Muscle layer of colon (tissue), 2 donors: ENCODE measurements around the gene FRMD4A.
"Not testable (repeated sequence)": the region's sequence is repeated elsewhere in the genome, so short reads cannot be mapped to it uniquely, and the experiment has no call there.

ENCODE experiments used
- H3K27ac ChIP-seq: one replicate; pipeline ENCODE4 v1.7.0; 2013; ENCODE audit warnings: low read depth, mild to moderate bottlenecking, low read length, moderate library complexity
- H3K27me3 ChIP-seq, 2 donors: one replicate each; pipeline ENCODE4 v1.7.0; 2013; ENCODE audit warnings: low read length in 2 of 2, mild to moderate bottlenecking in 2 of 2; ENCODE audit not compliant: insufficient read depth in 2 of 2, control insufficient read depth in 1 of 2
- H3K36me3 ChIP-seq: one replicate; pipeline ENCODE4 v1.7.0; 2013; ENCODE audit warnings: mild to moderate bottlenecking, low read length; ENCODE audit not compliant: insufficient read depth
- H3K4me1 ChIP-seq: one replicate; pipeline ENCODE4 v1.7.0; 2013; ENCODE audit warnings: mild to moderate bottlenecking, low read length; ENCODE audit not compliant: insufficient read depth
- H3K4me3 ChIP-seq, 2 donors: one replicate each; pipeline ENCODE4 v1.7.0; 2013; ENCODE audit warnings: low read length in 2 of 2, low read depth in 1 of 2, mild to moderate bottlenecking in 1 of 2, moderate library complexity in 1 of 2
- H3K9ac ChIP-seq: one replicate; pipeline ENCODE4 v1.7.0; 2013; ENCODE audit warnings: low read length
- H3K9me3 ChIP-seq: one replicate; pipeline ENCODE4 v1.7.0; 2013; ENCODE audit warnings: mild to moderate bottlenecking, low read length
- donor health status: abdominal sarcoma.
- donor health status: Adenocarcinoma of cecum.

The FRMD4A gene

DNA sequence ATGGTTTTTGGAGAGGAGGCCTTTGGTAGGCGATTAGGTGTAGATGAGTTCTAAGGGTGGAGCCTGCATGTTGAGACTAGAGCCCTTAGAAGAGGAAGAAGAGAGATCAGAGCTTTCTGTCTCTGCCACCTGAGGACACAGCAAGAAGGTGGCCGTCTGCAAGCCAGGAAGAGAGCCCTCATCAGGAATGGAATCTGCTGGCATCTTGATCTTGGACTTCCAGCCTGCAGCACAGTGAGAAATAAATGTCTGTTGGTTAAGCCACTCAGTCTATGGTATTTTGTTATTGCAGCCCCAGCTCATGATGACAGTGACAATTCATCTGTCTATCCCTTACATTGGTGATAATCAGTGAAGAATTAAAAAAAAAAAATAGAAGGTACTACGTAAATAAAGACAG, 408.8 kb downstream of the FRMD4A start:
- no peaks in the 10 kb centered on the region for H3K27me3 ChIP-seq
- no peaks in the 10 kb centered on the region for H3K9me3 ChIP-seq
- no peak overlapping the region for H3K4me3 ChIP-seq
- no peak overlapping the region for H3K9ac ChIP-seq
- H3K36me3 ChIP-seq: no peaks in the 10 kb centered on the region
- no peak overlapping the region for H3K27ac ChIP-seq
- H3K4me1 ChIP-seq: no peaks in the 10 kb centered on the region

DNA sequence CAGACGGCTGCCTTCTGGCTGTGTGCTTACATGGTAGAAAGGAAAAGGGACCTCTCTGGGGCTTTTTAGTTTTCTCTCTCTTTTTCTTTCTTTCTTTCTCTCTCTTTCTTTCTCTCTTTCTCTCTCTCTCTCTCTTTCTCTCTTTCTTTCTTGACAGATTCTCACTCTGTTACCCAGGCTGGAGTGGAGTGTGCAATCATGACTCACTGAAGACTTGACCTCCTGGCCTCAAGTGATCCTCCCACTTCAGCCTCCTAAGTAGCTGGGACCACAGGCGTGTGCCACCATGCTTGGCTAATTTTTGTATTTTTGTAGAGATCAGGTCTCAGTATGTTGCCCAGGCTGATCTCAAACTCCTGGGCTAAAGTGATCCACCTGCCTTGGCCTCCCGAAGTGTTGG, 409.6 kb downstream of the FRMD4A start:
- H3K36me3 ChIP-seq, H3K4me1 ChIP-seq, H3K27ac ChIP-seq, H3K27me3 ChIP-seq, H3K9ac ChIP-seq, H3K4me3 ChIP-seq, H3K9me3 ChIP-seq: not testable (repeated sequence)

DNA sequence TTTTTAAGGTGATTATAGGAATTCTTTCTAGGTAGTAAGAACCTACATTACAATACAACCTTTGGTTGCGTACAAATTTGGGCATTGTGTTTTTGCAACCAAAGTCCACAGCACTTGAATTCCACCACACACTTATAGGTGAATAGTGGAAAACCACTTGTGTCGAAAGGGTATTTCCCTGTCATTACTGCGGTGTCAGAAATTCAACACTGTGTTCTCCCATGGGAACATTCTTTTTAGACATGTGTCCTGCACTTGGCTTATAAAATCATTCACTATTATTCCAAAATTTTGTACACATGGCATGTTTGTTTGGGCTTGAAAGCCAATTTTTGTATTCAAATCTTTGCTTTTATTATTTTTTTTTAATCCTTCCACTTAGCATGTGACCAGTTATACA, 410.3 kb downstream of the FRMD4A start:
- H3K36me3 ChIP-seq: no peaks in the 10 kb centered on the region
- no peak overlapping the region for H3K4me3 ChIP-seq
- no peak overlapping the region for H3K9ac ChIP-seq
- no peak overlapping the region for H3K27ac ChIP-seq
- H3K9me3 ChIP-seq: no peaks in the 10 kb centered on the region
- no peaks in the 10 kb centered on the region for H3K27me3 ChIP-seq
- no peaks in the 10 kb centered on the region for H3K4me1 ChIP-seq

DNA sequence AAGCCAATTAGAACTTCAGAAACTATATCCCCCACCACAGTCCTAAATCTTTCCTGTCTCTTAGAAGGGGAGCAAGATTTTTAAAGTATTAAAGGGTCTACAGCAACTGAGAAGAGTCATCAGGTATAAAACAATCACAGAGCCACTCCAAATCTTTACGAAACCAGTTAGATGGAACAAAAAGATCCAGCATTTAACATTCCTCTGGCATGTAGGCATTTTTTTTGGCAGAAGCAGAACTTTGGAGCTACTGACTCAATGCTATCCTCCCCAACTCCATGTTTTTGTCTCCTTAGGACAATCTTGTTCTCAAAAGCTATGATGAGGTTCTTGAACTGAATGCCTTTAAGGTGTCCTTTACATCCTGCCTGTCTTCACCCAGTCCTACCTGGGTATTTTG, 410.7 kb downstream of the FRMD4A start:
- H3K4me1 ChIP-seq: no peaks in the 10 kb centered on the region
- H3K27ac ChIP-seq: no peak overlapping the region
- no peaks in the 10 kb centered on the region for H3K36me3 ChIP-seq
- no peaks in the 10 kb centered on the region for H3K27me3 ChIP-seq
- H3K9me3 ChIP-seq: no peaks in the 10 kb centered on the region
- H3K9ac ChIP-seq: no peak overlapping the region
- no peak overlapping the region for H3K4me3 ChIP-seq

DNA sequence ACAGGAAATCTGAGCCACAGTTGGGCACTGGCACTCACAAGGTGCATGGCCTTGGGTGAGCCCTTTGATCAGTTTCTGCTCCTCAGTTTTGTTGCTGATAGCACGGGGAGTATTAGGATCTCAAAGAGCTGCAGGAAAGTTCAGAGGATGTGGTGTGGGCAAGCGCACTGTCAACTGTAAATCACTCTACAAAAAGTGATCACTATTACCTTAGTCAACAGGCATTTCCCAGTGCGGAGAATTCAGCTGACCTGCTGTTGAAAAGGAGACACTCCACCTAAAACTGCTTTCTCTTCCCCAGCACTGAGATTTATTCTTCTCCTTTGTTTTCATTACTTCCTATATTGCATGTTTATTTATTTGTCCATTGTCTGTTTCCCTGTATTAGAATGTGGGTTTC, 412.9 kb downstream of the FRMD4A start:
- H3K9ac ChIP-seq: no peak overlapping the region
- no peak overlapping the region for H3K27ac ChIP-seq
- H3K9me3 ChIP-seq: no peaks in the 10 kb centered on the region
- no peaks in the 10 kb centered on the region for H3K36me3 ChIP-seq
- H3K4me1 ChIP-seq: no peaks in the 10 kb centered on the region
- no peak overlapping the region for H3K4me3 ChIP-seq
- no peaks in the 10 kb centered on the region for H3K27me3 ChIP-seq

DNA sequence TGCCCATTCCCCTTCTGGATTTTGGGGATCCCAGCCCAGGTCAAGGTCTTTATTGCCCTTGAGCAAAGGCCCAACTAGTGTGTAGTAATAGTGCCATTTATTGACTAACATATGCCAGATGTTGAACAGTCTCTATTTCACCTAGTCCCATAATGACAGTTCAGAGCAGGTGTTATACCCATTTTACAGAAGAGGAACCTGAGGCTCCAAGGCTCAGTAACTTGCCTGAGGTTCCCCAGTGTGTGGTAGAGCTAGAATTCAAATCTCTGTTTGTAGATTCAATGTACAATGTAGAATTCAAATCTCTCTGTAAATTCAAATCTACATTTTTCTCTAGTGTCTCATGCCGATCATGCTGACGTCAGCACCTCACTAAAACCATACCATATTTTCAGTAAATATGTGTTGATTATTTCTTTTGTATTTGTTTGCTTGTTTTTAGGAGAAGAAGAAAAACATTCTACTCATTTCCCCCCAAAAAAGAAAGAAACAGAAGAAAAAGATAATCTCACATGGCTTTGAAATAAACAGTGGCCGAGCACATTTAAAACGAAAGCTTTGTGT, 414.3 kb downstream of the FRMD4A start:
- Histone ChIP-seq H3K9ac (no peak overlapping the region), H3K9me3 (no peaks in the 10 kb centered on the region), H3K4me3 (no peak overlapping the region), H3K36me3 (no peaks in the 10 kb centered on the region), H3K4me1 (no peaks in the 10 kb centered on the region), H3K27me3 (no peaks in the 10 kb centered on the region), H3K27ac (no peak overlapping the region)

DNA sequence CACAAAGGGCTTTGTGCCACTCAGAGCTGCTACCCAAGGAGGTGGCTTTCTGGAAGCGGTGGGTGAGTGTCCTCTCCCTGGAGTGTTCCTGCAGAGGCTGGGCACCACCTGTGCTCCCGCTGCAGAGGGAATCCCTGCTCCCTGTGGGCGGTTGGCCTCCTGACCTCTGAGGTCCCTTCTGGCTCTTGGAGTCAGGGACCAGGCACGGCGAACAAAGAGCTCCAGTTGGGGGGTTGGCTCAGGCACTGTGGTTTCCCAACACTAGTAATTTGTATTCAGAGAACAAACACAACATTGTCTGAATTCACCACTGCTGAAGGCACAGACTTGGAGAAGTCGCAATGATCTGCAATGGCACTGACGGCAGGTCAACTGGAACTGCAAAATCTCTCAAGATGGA, 415.0 kb downstream of the FRMD4A start:
- Histone ChIP-seq H3K9ac (no peak overlapping the region), H3K27me3 (no peaks in the 10 kb centered on the region), H3K4me3 (no peak overlapping the region), H3K27ac (no peak overlapping the region), H3K36me3 (no peaks in the 10 kb centered on the region), H3K9me3 (no peaks in the 10 kb centered on the region), H3K4me1 (no peaks in the 10 kb centered on the region)

DNA sequence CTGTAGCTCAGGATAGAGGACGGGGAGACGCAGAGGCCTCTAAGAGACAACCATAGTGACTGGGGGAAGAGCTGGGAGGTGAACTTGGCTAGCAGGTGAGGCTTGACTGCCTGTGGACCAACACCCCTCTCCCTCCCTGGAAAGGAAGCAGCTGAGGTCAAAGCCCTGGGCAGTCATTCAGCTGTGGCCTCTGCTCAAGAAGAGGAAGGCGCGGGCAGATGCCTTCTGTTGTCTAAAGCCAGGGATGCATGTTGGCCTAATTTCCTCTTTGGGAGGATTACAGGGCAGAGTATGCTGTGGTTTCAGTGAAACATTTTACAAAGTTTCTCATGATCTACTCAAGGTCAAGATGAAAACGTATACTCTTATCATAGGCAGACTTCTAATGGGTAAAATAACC, 416.8 kb downstream of the FRMD4A start:
- no peak overlapping the region for H3K9ac ChIP-seq
- no peak overlapping the region for H3K27ac ChIP-seq
- peaks cover 6% of the 10 kb centered on the region for H3K9me3 ChIP-seq
- no peaks in the 10 kb centered on the region for H3K36me3 ChIP-seq
- H3K4me3 ChIP-seq: no peak overlapping the region
- H3K27me3 ChIP-seq: no peaks in the 10 kb centered on the region
- H3K4me1 ChIP-seq: no peaks in the 10 kb centered on the region

DNA sequence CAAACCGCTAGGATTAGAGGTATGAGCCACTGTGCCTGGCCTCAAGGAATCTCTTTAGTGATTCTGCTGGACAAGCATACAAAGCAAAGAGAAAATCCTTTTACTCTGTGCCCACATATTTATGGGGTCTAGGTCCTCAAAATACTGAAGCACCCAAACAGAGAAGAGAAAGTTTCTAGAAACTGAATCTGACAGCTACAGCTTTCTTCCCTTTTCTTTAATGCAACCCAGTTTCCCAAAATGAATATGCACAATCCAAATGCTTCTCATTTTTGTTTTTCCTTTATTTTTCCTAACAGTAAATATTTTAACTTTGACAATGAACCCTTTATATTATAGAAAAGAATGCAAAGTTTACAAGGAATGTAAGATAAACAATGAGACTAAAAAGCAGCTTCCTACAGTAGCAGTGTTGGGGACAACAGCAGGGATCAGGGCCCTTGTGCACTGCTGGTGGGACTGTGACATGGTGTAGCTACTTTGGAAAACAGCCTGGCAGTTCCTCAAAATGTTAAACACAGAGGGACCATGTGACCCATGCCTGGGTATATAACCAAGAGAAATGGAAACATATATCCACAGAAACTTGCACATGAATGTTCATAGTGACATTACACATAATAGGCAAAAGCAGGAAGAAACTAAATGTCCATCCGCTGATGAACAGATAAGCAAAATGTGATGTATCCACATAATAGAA, 418.8 kb downstream of the FRMD4A start:
- Histone ChIP-seq H3K9ac (no peak overlapping the region), H3K4me3 (no peak overlapping the region), H3K9me3 (peaks cover 6% of the 10 kb centered on the region), H3K4me1 (no peaks in the 10 kb centered on the region), H3K36me3 (no peaks in the 10 kb centered on the region), H3K27ac (no peak overlapping the region), H3K27me3 (no peaks in the 10 kb centered on the region)

DNA sequence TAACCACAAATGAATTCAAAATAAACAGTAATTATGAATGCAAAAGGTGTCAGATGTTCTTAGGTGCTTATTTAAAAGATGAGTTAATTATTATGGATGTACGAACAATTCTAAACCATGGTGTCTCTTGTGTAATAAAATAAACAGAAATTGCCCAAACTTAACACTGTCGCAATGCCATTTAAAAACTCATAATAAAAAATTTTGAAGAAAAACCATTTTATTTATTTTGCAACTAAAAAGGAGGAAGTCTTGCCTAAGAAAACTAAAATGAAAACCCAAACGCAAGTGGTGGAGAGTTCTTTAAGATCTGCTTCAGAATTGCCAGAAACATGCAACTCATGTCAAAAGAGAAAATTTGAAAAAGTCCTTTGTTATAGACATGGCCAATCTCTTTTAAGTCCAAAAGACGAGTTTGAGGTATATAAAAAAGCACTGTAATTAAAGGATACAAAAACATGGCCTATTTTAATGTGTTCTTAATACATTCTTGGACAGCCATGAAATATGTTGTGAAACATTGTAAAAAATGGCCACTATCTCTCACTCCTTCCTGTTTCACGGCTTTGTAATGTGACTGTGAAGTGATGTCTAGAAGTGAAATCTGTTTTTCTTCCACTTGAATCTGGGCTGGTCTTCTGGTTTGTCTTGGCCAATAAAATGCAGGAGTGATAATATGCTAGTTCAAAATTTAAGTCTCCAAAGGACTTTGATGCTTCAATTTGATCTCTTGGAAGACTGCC, 421.0 kb downstream of the FRMD4A start:
- H3K36me3 ChIP-seq: no peaks in the 10 kb centered on the region
- H3K9me3 ChIP-seq: peaks cover 6% of the 10 kb centered on the region
- H3K27me3 ChIP-seq: no peaks in the 10 kb centered on the region
- no peaks in the 10 kb centered on the region for H3K4me1 ChIP-seq
- no peak overlapping the region for H3K27ac ChIP-seq
- H3K9ac ChIP-seq: no peak overlapping the region
- no peak overlapping the region for H3K4me3 ChIP-seq

DNA sequence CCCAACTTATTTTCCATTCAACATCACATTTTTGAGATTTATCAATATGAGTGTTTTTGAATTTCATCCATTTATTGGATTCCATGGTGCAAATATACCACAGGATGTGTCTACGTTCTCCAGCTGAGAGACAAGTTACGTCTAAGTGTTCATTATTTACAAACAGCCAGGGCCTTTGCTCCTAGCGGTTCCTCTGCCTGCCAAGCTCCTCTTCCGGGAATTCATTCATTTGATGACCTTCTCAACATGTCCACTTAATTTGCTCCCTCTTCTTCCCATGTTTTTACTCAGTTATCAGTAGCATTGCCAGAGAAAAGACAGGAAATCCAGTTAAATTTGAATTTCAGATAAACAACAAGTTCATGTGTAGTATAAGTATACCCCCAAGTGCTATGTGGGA, 422.2 kb downstream of the FRMD4A start:
- no peaks in the 10 kb centered on the region for H3K27me3 ChIP-seq
- no peak overlapping the region for H3K9ac ChIP-seq
- no peak overlapping the region for H3K27ac ChIP-seq
- H3K4me3 ChIP-seq: no peak overlapping the region
- H3K4me1 ChIP-seq: no peaks in the 10 kb centered on the region
- peaks cover 6% of the 10 kb centered on the region for H3K9me3 ChIP-seq
- no peaks in the 10 kb centered on the region for H3K36me3 ChIP-seq

DNA sequence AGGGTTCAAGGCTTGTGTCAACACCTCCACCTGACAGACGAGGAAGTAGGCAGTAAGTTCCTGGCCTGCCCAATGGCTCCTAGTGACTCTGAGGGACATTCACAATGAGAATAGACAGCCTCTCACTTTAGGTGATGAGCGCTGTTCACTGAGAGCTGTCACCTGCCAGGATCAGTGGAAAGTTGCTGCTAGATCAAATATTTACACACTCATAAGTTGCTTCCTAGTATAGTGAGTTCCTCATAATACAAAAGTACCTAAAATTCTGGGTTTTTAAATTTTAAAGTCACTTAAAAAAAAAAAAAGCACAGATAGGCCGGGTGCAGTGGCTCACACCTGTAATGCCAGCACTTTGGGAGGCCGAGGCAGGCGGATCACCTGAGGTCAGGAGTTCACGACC, 423.2 kb downstream of the FRMD4A start:
- Histone ChIP-seq H3K27ac (no peak overlapping the region), H3K4me3 (no peak overlapping the region), H3K27me3 (no peaks in the 10 kb centered on the region), H3K36me3 (no peaks in the 10 kb centered on the region), H3K9me3 (peaks cover 6% of the 10 kb centered on the region), H3K9ac (no peak overlapping the region), H3K4me1 (no peaks in the 10 kb centered on the region)
